ENCODE results near the gene AQP7.
"Not testable (repeated sequence)": the region's sequence is repeated elsewhere in the genome, so short reads cannot be mapped to it uniquely, and the experiment has no call there.

AQP7 gene

DNA sequence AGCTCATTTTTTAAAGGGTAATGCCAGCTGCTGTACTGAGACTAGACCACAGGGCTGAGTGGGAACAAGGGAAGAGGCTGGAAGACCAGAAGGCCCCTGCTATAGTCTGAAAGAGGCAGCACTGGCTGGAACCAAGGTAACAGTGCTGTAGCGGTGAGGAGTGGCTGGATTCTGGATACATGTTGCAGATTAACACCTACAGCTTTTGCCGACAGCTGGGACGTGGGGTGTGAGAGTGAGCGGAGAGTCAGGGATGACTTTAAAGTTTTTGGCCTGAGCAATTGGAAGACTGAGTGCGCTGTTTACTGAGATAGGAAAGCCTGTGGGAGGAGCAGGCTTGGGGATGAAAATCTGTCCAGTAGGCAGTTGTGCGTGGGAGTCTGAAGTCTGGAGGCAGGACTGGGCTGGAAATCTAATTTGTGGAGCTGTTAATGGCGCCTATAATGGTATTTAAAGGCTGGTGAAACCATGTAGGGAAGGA lies 26.5 kb downstream of the AQP7 start:
- H3K27me3 Mint-ChIP-seq: no peaks in the 10 kb centered on the region
- H3K27ac Mint-ChIP-seq: peak overlapping the region in 1 of 2 donors; percentile 43
- no peak overlapping the region for H3K4me3 Mint-ChIP-seq
- H3K4me1 Mint-ChIP-seq: peaks cover 16% of the 10 kb centered on the region
- no peak for ATAC-seq
- no peak for DNase-seq
- H3K9me3 Mint-ChIP-seq: no peaks in the 10 kb centered on the region

DNA sequence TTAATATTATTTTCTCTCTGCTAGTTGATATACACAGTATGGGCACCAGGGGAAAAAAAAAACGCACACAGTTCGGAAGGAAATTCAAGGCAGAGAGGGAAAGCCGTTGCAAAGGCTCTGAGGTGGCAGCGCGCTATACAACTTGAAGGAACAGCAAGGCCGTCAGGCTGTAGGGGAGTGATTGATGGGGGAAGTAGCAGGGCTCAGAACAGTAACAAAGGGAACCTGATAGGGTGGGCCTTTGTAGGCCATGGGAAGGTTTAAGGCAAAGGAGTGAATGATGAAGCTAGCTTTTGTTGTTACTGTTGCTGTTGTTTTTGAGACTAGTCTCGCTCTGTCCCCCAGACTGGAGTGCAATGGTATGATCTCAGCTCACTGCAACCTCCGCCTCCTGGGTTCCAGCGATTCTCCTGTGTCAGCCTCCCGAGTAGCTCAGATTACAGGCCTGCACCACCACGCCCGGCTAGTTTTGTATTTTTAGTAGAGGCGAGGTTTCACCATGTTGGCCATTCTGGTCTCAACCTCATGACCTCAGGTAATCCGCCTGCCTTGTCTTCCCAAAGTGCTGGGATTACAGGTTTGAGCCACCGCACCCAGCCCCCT lies 27.0 kb downstream of the AQP7 start:
- DNase-seq (no peak), ATAC-seq (peak; percentile 15)
- H3K27me3 Mint-ChIP-seq: no peaks in the 10 kb centered on the region

DNA sequence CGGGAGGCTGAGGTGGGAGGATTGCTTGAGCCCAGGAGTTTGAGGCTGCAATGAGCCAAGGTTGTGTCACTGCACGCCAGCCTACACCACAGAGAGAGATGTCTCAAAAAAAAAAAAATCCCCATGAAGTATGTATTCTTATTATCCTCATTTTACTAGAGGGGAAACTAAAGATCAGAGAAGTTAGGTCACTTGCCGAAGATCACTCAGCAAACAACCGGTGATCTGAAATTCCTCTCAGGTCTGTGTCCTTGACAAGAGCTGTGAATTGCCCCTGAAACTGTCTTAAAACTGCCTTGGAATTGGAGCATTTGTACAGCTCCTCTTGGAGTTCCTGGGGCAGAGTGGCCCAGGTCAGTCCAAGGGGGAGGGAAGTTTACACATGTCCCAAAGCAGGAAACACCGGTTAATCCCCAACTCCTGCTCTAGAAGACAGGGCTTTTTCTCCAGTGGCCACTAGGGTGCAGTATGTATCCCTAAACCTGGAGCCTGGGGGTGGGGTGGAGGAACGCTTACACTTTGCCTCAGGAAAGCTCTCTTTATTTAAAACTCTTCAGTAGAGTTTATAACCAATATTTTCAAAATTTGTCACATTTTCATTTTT lies 27.6 kb downstream of the AQP7 start:
- ATAC-seq (peak; percentile 80), DNase-seq (peak; percentile 60 to 66)
- Mint-ChIP-seq H3K4me3 (peak overlapping the region in 1 of 2 donors; percentile 45), H3K27me3 (no peaks in the 10 kb centered on the region), H3K9me3 (no peaks in the 10 kb centered on the region), H3K4me1 (peaks cover 16% of the 10 kb centered on the region), H3K27ac (no peak overlapping the region)

More for the DNA sequence above, 27.0 kb downstream of the AQP7 start:
- peak overlapping the region; percentile 43 to 66 for H3K27ac Mint-ChIP-seq
- no peaks in the 10 kb centered on the region for H3K9me3 Mint-ChIP-seq
- peak overlapping the region in 1 of 2 donors; percentile 45 for H3K4me3 Mint-ChIP-seq
- peaks cover 16% of the 10 kb centered on the region for H3K4me1 Mint-ChIP-seq

DNA sequence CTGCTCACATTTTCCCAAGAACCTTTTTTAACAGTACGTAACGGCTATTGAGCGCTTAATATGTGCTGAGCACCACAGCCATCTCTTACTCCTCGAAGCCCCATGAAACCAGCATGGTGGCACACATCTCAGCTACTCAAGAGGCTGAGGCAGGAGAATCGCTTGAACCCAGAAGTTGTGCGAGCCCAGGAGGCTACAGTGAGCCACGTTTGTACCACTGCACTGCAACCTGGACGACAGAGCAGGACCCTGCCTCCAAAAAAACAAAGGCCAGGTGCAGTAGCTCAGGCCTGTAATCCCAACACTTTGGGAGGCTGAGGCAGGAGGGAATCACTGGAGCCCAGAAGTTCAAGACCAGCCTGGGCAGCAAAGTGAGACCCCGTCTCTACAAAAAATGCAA lies 28.2 kb downstream of the AQP7 start:
- Mint-ChIP-seq H3K27ac (no peak overlapping the region), H3K9me3 (no peaks in the 10 kb centered on the region), H3K27me3 (no peaks in the 10 kb centered on the region), H3K4me1 (peaks cover 16% of the 10 kb centered on the region), H3K4me3 (no peak overlapping the region)
- ATAC-seq (no peak), DNase-seq (no peak)

DNA sequence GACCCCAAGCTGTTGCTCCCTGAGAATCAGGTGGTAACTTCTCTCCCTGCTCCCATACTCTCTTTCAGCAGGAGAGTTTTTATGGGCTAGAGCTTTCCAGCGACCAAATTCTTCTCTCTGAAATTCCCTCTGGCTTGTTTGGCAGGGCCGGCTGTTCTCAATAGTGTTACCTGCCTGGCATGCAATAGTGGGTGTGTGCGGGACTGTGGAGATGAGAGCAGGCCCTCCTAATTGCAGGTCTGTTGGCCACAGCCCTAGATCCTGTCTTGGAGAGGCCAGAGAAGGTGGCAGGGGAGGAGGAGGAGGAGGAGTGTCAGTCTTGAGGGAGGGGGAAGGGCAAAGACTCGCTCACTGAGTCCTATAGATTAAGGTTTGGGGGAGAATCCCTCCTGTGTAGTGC lies 29.5 kb downstream of the AQP7 start:
- no peaks in the 10 kb centered on the region for H3K9me3 Mint-ChIP-seq
- H3K27me3 Mint-ChIP-seq: no peaks in the 10 kb centered on the region
- H3K4me1 Mint-ChIP-seq: peaks cover 16% of the 10 kb centered on the region
- H3K4me3 Mint-ChIP-seq: no peak overlapping the region
- DNase-seq (no peak), ATAC-seq (no peak)
- H3K27ac Mint-ChIP-seq: peak overlapping the region in 1 of 2 donors; percentile 64

GRCh38 chr9:33366979-33367480 lies 35.3 kb downstream of the AQP7 start:
- peak overlapping the region in 1 of 2 donors; percentile 21 for H3K27ac Mint-ChIP-seq
- H3K4me1 Mint-ChIP-seq: no peaks in the 10 kb centered on the region
- DNase-seq: no peak
- H3K4me3 Mint-ChIP-seq: no peak overlapping the region
- H3K27me3 Mint-ChIP-seq: no peaks in the 10 kb centered on the region
- no peak for ATAC-seq
- H3K9me3 Mint-ChIP-seq: no peaks in the 10 kb centered on the region

GRCh38 chr9:33364814-33365213 lies 37.6 kb downstream of the AQP7 start:
- not testable (repeated sequence) for H3K27me3 Mint-ChIP-seq, H3K4me3 Mint-ChIP-seq, ATAC-seq, H3K9me3 Mint-ChIP-seq, DNase-seq, H3K4me1 Mint-ChIP-seq
- peak overlapping the region in 1 of 2 donors; percentile 75 for H3K27ac Mint-ChIP-seq

DNA sequence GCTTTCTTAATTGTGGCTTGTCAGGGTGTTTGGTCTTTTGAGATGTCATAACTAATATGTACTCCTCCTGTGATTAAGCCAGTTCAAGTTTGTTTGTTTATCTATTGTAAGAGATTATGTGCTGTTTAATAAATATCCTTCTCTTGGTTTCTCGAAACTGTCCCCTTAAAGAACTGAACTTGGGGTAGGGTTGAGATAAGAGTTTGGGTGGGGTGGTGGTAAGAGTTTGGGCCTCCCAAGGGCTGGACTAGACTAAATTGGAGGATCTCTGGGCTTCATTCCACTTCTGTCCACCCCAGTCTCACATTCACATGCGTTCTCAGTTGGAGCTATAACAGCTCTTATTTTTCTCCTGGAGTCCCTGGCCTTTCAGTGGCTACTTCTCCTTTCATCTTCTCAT lies 38.2 kb downstream of the AQP7 start:
- ATAC-seq: no peak
- DNase-seq: no peak
- no peak overlapping the region for H3K4me3 Mint-ChIP-seq
- peak overlapping the region in 1 of 2 donors; percentile 81 for H3K27ac Mint-ChIP-seq
- H3K9me3 Mint-ChIP-seq: no peaks in the 10 kb centered on the region
- H3K4me1 Mint-ChIP-seq: no peaks in the 10 kb centered on the region
- no peaks in the 10 kb centered on the region for H3K27me3 Mint-ChIP-seq

- H3K9me3 Mint-ChIP-seq, DNase-seq, H3K4me1 Mint-ChIP-seq, H3K27me3 Mint-ChIP-seq, ATAC-seq, H3K27ac Mint-ChIP-seq, H3K4me3 Mint-ChIP-seq: not testable (repeated sequence)
These were observed 43.7 kb downstream of the AQP7 start for GRCh38 chr9:33358641-33359040.

DNA sequence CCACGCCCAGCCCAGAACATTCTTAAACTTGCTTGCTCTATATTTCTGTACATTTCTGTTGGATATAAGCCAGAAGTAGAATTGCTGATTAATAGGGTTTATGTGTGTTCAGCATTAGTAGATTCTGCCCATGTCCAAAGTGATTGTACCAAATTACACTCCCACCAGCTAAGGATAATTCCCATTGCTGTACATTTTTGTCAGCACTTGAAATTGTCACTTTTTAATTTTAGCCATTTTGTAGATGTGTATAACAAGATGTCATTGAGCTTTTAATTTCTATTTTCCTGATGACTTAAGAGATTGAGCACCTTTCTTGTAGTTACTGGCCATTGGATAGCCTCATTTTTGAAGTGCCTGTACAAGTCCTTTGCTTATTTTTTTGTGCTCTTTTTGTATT lies 46.4 kb downstream of the AQP7 start:
- ATAC-seq: no peak
- Mint-ChIP-seq H3K27ac (no peak overlapping the region), H3K4me3 (no peak overlapping the region), H3K4me1 (no peaks in the 10 kb centered on the region), H3K9me3 (no peaks in the 10 kb centered on the region), H3K27me3 (no peaks in the 10 kb centered on the region)
- DNase-seq: no peak

DNA sequence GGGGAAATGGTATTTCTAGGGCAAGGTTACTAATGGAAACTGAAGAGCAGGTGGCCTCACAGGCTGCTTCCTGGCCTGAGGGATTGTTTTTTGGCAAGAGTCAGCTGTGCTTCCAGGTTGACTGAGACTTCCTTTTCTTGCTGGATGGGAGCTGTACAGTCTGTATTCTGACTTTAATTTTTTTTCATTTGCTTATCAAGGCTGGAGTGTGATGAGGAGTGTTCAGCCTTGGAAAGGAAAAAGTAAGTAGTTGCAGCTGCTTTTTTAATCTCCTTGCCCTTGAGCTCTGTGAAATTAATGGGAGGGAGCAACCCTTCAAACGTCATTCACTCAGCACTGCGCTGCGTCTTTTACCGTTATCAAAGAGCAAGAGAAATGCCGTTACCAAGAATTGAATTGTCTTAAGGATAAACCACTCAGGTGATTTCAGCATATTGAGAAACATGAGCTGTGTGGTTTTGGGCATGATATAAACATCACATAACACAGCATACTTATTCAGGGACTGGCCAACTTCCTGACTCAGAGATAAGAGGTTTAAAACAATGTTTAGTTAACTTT lies 47.6 kb downstream of the AQP7 start:
- H3K9me3 Mint-ChIP-seq: no peaks in the 10 kb centered on the region
- ATAC-seq: no peak
- no peak for DNase-seq
- H3K4me1 Mint-ChIP-seq: no peaks in the 10 kb centered on the region
- no peaks in the 10 kb centered on the region for H3K27me3 Mint-ChIP-seq
- peak overlapping the region; percentile 28 to 79 for H3K27ac Mint-ChIP-seq
- no peak overlapping the region for H3K4me3 Mint-ChIP-seq

GRCh38 chr9:33351547-33351946 lies 50.8 kb downstream of the AQP7 start:
- H3K9me3 Mint-ChIP-seq: no peaks in the 10 kb centered on the region
- no peak for DNase-seq
- H3K27me3 Mint-ChIP-seq: no peaks in the 10 kb centered on the region
- ATAC-seq: peak; percentile 37
- no peak overlapping the region for H3K4me3 Mint-ChIP-seq
- no peak overlapping the region for H3K27ac Mint-ChIP-seq
- no peaks in the 10 kb centered on the region for H3K4me1 Mint-ChIP-seq

- H3K4me3 Mint-ChIP-seq: no peak overlapping the region
- no peaks in the 10 kb centered on the region for H3K4me1 Mint-ChIP-seq
- no peaks in the 10 kb centered on the region for H3K9me3 Mint-ChIP-seq
- no peak for ATAC-seq
- H3K27ac Mint-ChIP-seq: no peak overlapping the region
- H3K27me3 Mint-ChIP-seq: no peaks in the 10 kb centered on the region
- DNase-seq: no peak
These were observed 52.1 kb downstream of the AQP7 start for GRCh38 chr9:33350310-33350709.

DNA sequence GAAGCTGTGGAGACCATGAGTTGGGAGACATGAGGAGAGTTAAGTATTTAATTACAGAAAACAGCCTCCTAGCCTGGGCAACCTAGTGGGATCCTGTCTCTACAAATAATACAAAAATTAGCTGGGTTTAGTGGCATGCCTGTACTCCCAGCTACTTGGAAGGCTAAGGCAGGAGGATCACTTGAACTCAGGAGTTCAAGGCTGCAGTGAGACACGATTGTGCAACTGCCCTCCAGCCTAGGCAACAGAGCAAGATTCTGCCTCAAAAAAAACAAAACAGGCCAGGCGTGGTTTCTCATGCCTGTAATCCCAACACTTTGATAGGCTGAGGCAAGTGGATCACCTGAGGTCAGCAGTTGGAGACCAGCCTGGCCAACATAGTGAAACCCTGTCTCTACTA lies 52.6 kb downstream of the AQP7 start:
- Mint-ChIP-seq H3K4me1 (no peaks in the 10 kb centered on the region), H3K4me3 (no peak overlapping the region), H3K9me3 (no peaks in the 10 kb centered on the region), H3K27ac (no peak overlapping the region), H3K27me3 (no peaks in the 10 kb centered on the region)
- DNase-seq (no peak), ATAC-seq (no peak)

- ATAC-seq (no peak), DNase-seq (no peak)
- Mint-ChIP-seq H3K27me3 (no peaks in the 10 kb centered on the region), H3K4me3 (no peak overlapping the region), H3K9me3 (no peaks in the 10 kb centered on the region), H3K4me1 (no peaks in the 10 kb centered on the region), H3K27ac (peak overlapping the region in 1 of 2 donors; percentile 45)
These were observed 53.4 kb downstream of the AQP7 start for GRCh38 chr9:33348998-33349397.

DNA sequence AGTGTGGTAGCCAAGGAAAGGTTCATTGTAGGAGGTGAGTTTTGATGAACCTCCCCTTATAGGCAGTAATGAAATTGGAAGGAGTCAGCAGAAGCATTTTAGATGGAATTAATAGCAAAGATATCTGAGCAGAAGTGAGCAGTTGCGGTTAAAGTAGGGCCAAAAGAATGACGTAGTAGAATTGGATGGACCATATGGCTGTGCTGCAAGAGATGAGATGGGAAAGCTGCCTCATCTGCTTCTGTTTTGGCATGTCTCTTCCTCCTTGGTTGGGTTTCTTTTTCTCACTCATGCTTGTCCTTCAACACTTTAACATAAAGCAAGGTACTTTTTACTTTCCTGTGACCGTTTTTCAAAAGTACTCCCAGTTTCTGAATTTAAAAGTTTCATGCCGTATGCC lies 55.8 kb downstream of the AQP7 start:
- H3K4me3 Mint-ChIP-seq: no peak overlapping the region
- peak overlapping the region; percentile 61 to 64 for H3K27ac Mint-ChIP-seq
- ATAC-seq: no peak
- no peaks in the 10 kb centered on the region for H3K9me3 Mint-ChIP-seq
- DNase-seq: no peak
- no peaks in the 10 kb centered on the region for H3K4me1 Mint-ChIP-seq
- no peaks in the 10 kb centered on the region for H3K27me3 Mint-ChIP-seq

Measured in stimulated activated naive CD8-positive, alpha-beta T cell treated with anti-CD3 and anti-CD28 coated beads, Interleukin-15, amount 100 ng/mL, for 72 hours (primary cell).